ENCODE measurements around the gene IFT172.

DNA sequence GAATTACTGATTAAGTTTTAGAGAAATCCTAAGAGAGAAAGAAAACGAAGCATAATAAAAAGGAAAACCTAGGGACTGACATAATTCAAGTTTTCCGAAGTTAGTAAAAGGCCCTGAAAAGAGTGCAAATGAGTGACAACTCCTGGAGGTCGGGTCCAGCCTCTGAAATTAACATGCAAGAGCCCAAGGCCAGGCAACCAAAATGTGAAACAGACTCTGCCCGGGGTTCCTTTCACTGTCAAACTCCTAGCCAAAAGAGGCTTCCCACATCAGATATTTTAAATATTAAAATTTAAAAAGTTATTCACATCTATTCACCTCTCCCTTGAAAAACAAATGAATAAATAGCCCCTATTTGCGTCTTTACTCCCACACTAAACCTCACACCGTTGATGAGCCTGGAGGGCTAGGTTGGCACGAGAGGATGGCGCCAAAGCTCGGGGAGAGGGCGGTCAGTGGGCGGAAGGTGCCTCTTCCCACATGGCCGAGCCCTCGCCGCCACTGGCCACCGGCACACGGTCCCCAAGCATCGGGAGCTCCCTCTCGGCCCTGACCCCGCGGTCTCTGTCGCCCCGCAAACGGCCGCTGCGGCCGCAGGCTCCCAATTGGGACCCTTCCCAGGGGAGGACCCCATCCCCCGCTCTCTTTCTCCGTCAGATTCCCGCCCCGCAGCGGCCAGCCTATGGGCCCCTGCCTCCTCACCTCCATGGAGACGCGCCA is 80.8 kb downstream of the IFT172 start:
- TF ChIP-seq, protein P1, sequence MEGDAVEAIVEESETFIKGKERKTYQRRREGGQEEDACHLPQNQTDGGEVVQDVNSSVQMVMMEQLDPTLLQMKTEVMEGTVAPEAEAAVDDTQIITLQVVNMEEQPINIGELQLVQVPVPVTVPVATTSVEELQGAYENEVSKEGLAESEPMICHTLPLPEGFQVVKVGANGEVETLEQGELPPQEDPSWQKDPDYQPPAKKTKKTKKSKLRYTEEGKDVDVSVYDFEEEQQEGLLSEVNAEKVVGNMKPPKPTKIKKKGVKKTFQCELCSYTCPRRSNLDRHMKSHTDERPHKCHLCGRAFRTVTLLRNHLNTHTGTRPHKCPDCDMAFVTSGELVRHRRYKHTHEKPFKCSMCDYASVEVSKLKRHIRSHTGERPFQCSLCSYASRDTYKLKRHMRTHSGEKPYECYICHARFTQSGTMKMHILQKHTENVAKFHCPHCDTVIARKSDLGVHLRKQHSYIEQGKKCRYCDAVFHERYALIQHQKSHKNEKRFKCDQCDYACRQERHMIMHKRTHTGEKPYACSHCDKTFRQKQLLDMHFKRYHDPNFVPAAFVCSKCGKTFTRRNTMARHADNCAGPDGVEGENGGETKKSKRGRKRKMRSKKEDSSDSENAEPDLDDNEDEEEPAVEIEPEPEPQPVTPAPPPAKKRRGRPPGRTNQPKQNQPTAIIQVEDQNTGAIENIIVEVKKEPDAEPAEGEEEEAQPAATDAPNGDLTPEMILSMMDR (IDR thresholded peaks at IDR 0.05) = no peak
- no peak for TF ChIP-seq ZFX (IDR thresholded peaks at IDR 0.05; ENCODE audit: borderline replicate concordance)
